Measurements from ENCODE around the gene HK3. TPM values are rescaled to one million over a fixed set of nuclear protein-coding genes. Genes with fewer than 3 reads are reported as not detected.

Gene HK3
- total RNA-seq, 1 donor from 2014 or later = 0.60 TPM

- Mint-ChIP-seq H3K4me3 (no peak overlapping the region), H3K27ac (no peak overlapping the region)
- TF ChIP-seq CTCF (IDR thresholded peaks at IDR 0.05; ENCODE audit: unreplicated experiment) = no peak
Observed at GRCh38 chr5:176863041-176863764, 35.9 kb downstream of the HK3 start.

GRCh38 chr5:176862330-176862995 lies 36.7 kb downstream of the HK3 start:
- Mint-ChIP-seq H3K27ac (no peak overlapping the region), H3K4me3 (no peak overlapping the region), H3K4me1 (peaks cover 11% of the 10 kb centered on the region), H3K27me3 (ENCODE audit: low read depth) (peaks cover 63% of the 10 kb centered on the region), H3K36me3 (no peaks in the 10 kb centered on the region), H3K9me3 (no peaks in the 10 kb centered on the region)
- no peak for DNase-seq (ENCODE audit: low spot score in 2 of 2, unreplicated experiment in 2 of 2)
- TF ChIP-seq CTCF (IDR thresholded peaks at IDR 0.05; ENCODE audit: unreplicated experiment) = no peak

More at GRCh38 chr5:176863041-176863764, 35.9 kb downstream of the HK3 start:
- Mint-ChIP-seq H3K4me1 (peaks cover 11% of the 10 kb centered on the region), H3K9me3 (no peaks in the 10 kb centered on the region), H3K36me3 (no peaks in the 10 kb centered on the region), H3K27me3 (ENCODE audit: low read depth) (peaks cover 60% of the 10 kb centered on the region)
- no peak for DNase-seq (ENCODE audit: low spot score in 2 of 2, unreplicated experiment in 2 of 2)

- Mint-ChIP-seq H3K9me3 (no peaks in the 10 kb centered on the region), H3K4me1 (peaks cover 9% of the 10 kb centered on the region), H3K27me3 (ENCODE audit: low read depth) (peaks cover 59% of the 10 kb centered on the region), H3K4me3 (no peak overlapping the region), H3K36me3 (no peaks in the 10 kb centered on the region), H3K27ac (no peak overlapping the region)
- TF ChIP-seq CTCF (IDR thresholded peaks at IDR 0.05; ENCODE audit: unreplicated experiment) = no peak
- DNase-seq (ENCODE audit: low spot score in 2 of 2, unreplicated experiment in 2 of 2) = no peak
Observed at GRCh38 chr5:176861276-176861675, 37.9 kb downstream of the HK3 start.

- Mint-ChIP-seq H3K27ac (no peak overlapping the region), H3K9me3 (no peaks in the 10 kb centered on the region), H3K36me3 (no peaks in the 10 kb centered on the region), H3K4me1 (peaks cover 9% of the 10 kb centered on the region), H3K27me3 (ENCODE audit: low read depth) (peaks cover 50% of the 10 kb centered on the region), H3K4me3 (no peak overlapping the region)
- DNase-seq (ENCODE audit: low spot score in 2 of 2, unreplicated experiment in 2 of 2) = no peak
- no peak for TF ChIP-seq CTCF (IDR thresholded peaks at IDR 0.05; ENCODE audit: unreplicated experiment)
Observed at GRCh38 chr5:176860381-176860780, 38.8 kb downstream of the HK3 start.

GRCh38 chr5:176859916-176860315 lies 39.2 kb downstream of the HK3 start:
- no peak for DNase-seq (ENCODE audit: low spot score in 2 of 2, unreplicated experiment in 2 of 2)
- Mint-ChIP-seq H3K36me3 (no peaks in the 10 kb centered on the region), H3K9me3 (no peaks in the 10 kb centered on the region), H3K27me3 (ENCODE audit: low read depth) (peaks cover 49% of the 10 kb centered on the region), H3K4me1 (peaks cover 9% of the 10 kb centered on the region), H3K4me3 (no peak overlapping the region), H3K27ac (no peak overlapping the region)
- TF ChIP-seq CTCF (IDR thresholded peaks at IDR 0.05; ENCODE audit: unreplicated experiment) = no peak

Data from mesothelial cell of epicardium (in vitro differentiated cells).